HL-60 (cell line): ENCODE measurements around the gene MUC5AC.

Experiments used
- CTCF ChIP-seq: IDR thresholded peaks from one replicate; pipeline ENCODE4 v1.5.1; 2011; ENCODE audit warnings: low read length, control low read depth, inconsistent platforms; ENCODE audit not compliant: insufficient read depth
- GABPA ChIP-seq: IDR thresholded peaks from 2 replicates; pipeline ENCODE4 v1.6.1; 2012; ENCODE audit warnings: low read depth

- TF ChIP-seq CTCF (no peak), GABPA (no peak)
Observed at GRCh38 chr11:1197431-1197885, 39.7 kb downstream of the MUC5AC start.
